HCT116 (cell line): ENCODE measurements around the gene PKNOX2. TPM values are rescaled to one million over a fixed set of nuclear protein-coding genes. Genes with fewer than 3 reads are reported as not detected.

Experiments
- ATAC-seq: fragments of 200-7000 bp; cut with Tn5 transposase; 2 replicates; pipeline ENCODE4 v1.9.1; 2020; ENCODE audit warnings: mild to moderate bottlenecking, moderate library complexity
- BruUV-seq: library from RNA; stranded (reverse); fragments of 400-500 nt; replicated peaks from 2 replicates; lab custom pipeline; 2021; lab: Mats Ljungman, UMichigan
- CTCF ChIA-PET: fragments of 300-600 bp; sonication (Branson Sonifier 250); formaldehyde crosslinking; loops from one replicate; lab custom pipeline; 2021; ENCODE audit warnings: antibody characterized with exemption; lab: Charles Lee
- POLR2A ChIA-PET: fragments of 300-600, 350-600 bp; sonication (Branson Sonifier 250); formaldehyde crosslinking; loops from one replicate; lab custom pipeline; 2021; ENCODE audit warnings: antibody characterized with exemption; lab: Charles Lee
- RAD21 ChIA-PET, 2 experiments: fragments of 300-600 bp; sonication (Branson Sonifier 250); formaldehyde crosslinking; loops; one replicate each; lab custom pipeline; 2023; ENCODE audit warnings: low total read pairs in 2 of 2; ENCODE audit not compliant: uncharacterized antibody in 2 of 2, unreplicated experiment in 2 of 2, low non-redundant PET in 1 of 2; lab: Charles Lee
- DNase-seq: peaks from one replicate; pipeline ENCODE4 v3.0.0-alpha.2; 2010; ENCODE audit warnings: low read depth, low spot score
- H2AFZ ChIP-seq: fragments of 200-600 bp; shearing (Covaris generic), sonication (generic); 2 replicates; pipeline ENCODE4 v1.6.1; 2017; ENCODE audit warnings: low read depth, mixed run types, mixed read lengths, antibody characterized with exemption, low read length; ENCODE audit not compliant: poor library complexity, severe bottlenecking
- H3K27ac ChIP-seq: 2 replicates; pipeline ENCODE4 v1.5.1; 2012; ENCODE audit warnings: low read depth, low read length
- H3K27me3 ChIP-seq: fragments of 200-600 bp; sonication (generic); 2 replicates; pipeline ENCODE4 v1.6.1; 2016; ENCODE audit warnings: mixed run types, low read length, mixed read lengths; ENCODE audit not compliant: insufficient read depth
- H3K36me3 ChIP-seq, 2 experiments: fragments of 200-500 bp in 1 of 2; fragments of 200-600 bp in 1 of 2; sonication (Bioruptor generic) in 1 of 2; sonication (generic) in 1 of 2; 2 replicates each; pipeline versions ENCODE4 v1.5.1 to v1.6.1; 2014 to 2016; ENCODE audit warnings: low read length in 2 of 2, inconsistent platforms in 1 of 2, mixed read lengths in 1 of 2, mixed run types in 1 of 2; ENCODE audit not compliant: insufficient read depth in 2 of 2, control insufficient read depth in 1 of 2
- H3K4me1 ChIP-seq, 2 experiments: fragments of 200-600 bp in 1 of 2; sonication (generic) in 1 of 2; 2 replicates each; pipeline versions ENCODE4 v1.5.1 to v1.6.1; 2012 to 2017; ENCODE audit warnings: low read length in 2 of 2, inconsistent platforms in 1 of 2, mild to moderate bottlenecking in 1 of 2, mixed read lengths in 1 of 2, mixed run types in 1 of 2, moderate library complexity in 1 of 2; ENCODE audit not compliant: insufficient read depth in 2 of 2, control insufficient read depth in 1 of 2
- H3K4me2 ChIP-seq: fragments of 200-600 bp; sonication (generic); 2 replicates; pipeline ENCODE4 v1.6.1; 2017; ENCODE audit warnings: mixed run types, low read length, mixed read lengths
- H3K4me3 ChIP-seq, 2 experiments: fragments of 200-600 bp in 1 of 2; sonication (generic) in 1 of 2; replicated peaks in 1 of 2; 2 replicates each; pipeline ENCODE4 v1.5.1; 2011 to 2016; ENCODE audit warnings: low read length in 2 of 2, control low read depth in 1 of 2, low read depth in 1 of 2, mild to moderate bottlenecking in 1 of 2, mixed read lengths in 1 of 2, mixed run types in 1 of 2
- H3K79me2 ChIP-seq: fragments of 200-600 bp; sonication (generic); 2 replicates; pipeline ENCODE4 v1.6.1; 2017; ENCODE audit warnings: mild to moderate bottlenecking, mixed run types, low read length, moderate library complexity, mixed read lengths; ENCODE audit not compliant: insufficient read depth
- H3K9ac ChIP-seq: fragments of 200-600 bp; sonication (generic); 2 replicates; pipeline ENCODE4 v1.6.1; 2016; ENCODE audit warnings: low read length, mixed read lengths
- H3K9me2 ChIP-seq: fragments of 200-600 bp; sonication (generic), shearing (Covaris generic); 2 replicates; pipeline ENCODE4 v1.6.1; 2017; ENCODE audit warnings: mixed run types, mild to moderate bottlenecking, moderate library complexity; ENCODE audit not compliant: insufficient read depth
- H3K9me3 ChIP-seq, 2 experiments: fragments of 200-500 bp in 1 of 2; fragments of 200-600 bp in 1 of 2; sonication (Bioruptor generic) in 1 of 2; sonication (generic) in 1 of 2; 2 replicates each; pipeline ENCODE4 v1.6.1; 2014 to 2017; ENCODE audit warnings: low read length in 2 of 2, mixed read lengths in 2 of 2, inconsistent platforms in 1 of 2, low read depth in 1 of 2, mild to moderate bottlenecking in 1 of 2, mixed run types in 1 of 2, moderate library complexity in 1 of 2; ENCODE audit not compliant: control insufficient read depth in 1 of 2, insufficient read depth in 1 of 2
- H4K20me1 ChIP-seq: fragments of 200-600 bp; sonication (generic), shearing (Covaris generic); 2 replicates; pipeline ENCODE4 v1.6.1; 2017; ENCODE audit warnings: mixed run types, mild to moderate bottlenecking, moderate library complexity; ENCODE audit not compliant: insufficient read depth
- ATF3 ChIP-seq: IDR thresholded peaks from 2 replicates; pipeline ENCODE4 v1.6.1; 2012
- CTCF ChIP-seq, 3 experiments: fragments of 200-600 bp in 1 of 3; sonication (generic) in 1 of 3; IDR thresholded peaks in 2 of 3; conservative IDR thresholded peaks in 1 of 3; 2 replicates each; pipeline ENCODE4 v1.5.1; 2012 to 2017; ENCODE audit warnings: low read depth in 2 of 3, low read length in 2 of 3, antibody characterized with exemption in 1 of 3, borderline replicate concordance in 1 of 3, control low read depth in 1 of 3, mild to moderate bottlenecking in 1 of 3, mixed read lengths in 1 of 3, mixed run types in 1 of 3, moderate library complexity in 1 of 3; ENCODE audit not compliant: insufficient read depth in 1 of 3
- EGR1 ChIP-seq: IDR thresholded peaks from 2 replicates; pipeline ENCODE4 v1.6.1; 2012; ENCODE audit warnings: low read depth
- ELF1 ChIP-seq: IDR thresholded peaks from 2 replicates; pipeline ENCODE4 v1.6.1; 2012; ENCODE audit warnings: low read depth, borderline replicate concordance
- EZH2 ChIP-seq: fragments of 200-600 bp; sonication (generic); IDR thresholded peaks from 2 replicates; pipeline ENCODE4 v1.6.1; 2017; ENCODE audit warnings: antibody characterized with exemption, mixed run types
- MAX ChIP-seq: IDR thresholded peaks from 2 replicates; pipeline ENCODE4 v1.6.1; 2012
- RAD21 ChIP-seq: IDR thresholded peaks from 2 replicates; pipeline ENCODE4 v1.6.1; 2012; ENCODE audit warnings: low read depth, mild to moderate bottlenecking
- SIN3A ChIP-seq: IDR thresholded peaks from 2 replicates; pipeline ENCODE4 v1.6.1; 2012; ENCODE audit warnings: low read depth
- ZBTB33 ChIP-seq: IDR thresholded peaks from 2 replicates; pipeline ENCODE4 v1.6.1; 2011; ENCODE audit warnings: mild to moderate bottlenecking, low read length, moderate library complexity; ENCODE audit not compliant: insufficient replicate concordance; ENCODE audit errors: extremely low read depth
- ZFX ChIP-seq: fragments of 450-650 bp; IDR thresholded peaks from 2 replicates; pipeline ENCODE4 v1.6.1; 2017
- intact Hi-C: fragments of 100-400 bp; cut with micrococcal nuclease; formaldehyde crosslinking; loops from 2 replicates; pipeline ENCODE4 v1.10.0; 2022
- total RNA-seq: library from RNA; stranded (reverse); gene quantifications from one replicate; pipeline ENCODE4 v1.2.1, GENCODE V29; 2021; ENCODE audit not compliant: unreplicated experiment

The PKNOX2 gene
- total RNA-seq, 1 experiment from 2014 or later, result 0.20 TPM

GRCh38 chr11:125289419-125290098 lies 125.0 kb downstream of the PKNOX2 start:
- Histone ChIP-seq H3K9me2 (no peaks in the 10 kb centered on the region), H3K36me3 (no peaks in the 10 kb centered on the region), H3K27me3 (peaks cover 51% of the 10 kb centered on the region), H2AFZ (no peak overlapping the region), H3K4me1 (no peaks in the 10 kb centered on the region), H3K79me2 (no peaks in the 10 kb centered on the region), H3K27ac (no peak overlapping the region), H3K9me3 (no peaks in the 10 kb centered on the region)
- intact Hi-C loops, result no loop called here
- ATAC-seq, result no peak
- DNase-seq, result no peak
- POLR2A ChIA-PET, result no interaction called here
- RAD21 ChIA-PET, result no interaction called here
- TF ChIP-seq EZH2, result no peak
- TF ChIP-seq MAX, result no peak
- no peak for TF ChIP-seq SIN3A
- no peak for TF ChIP-seq ZFX
- no peak for TF ChIP-seq RAD21
- no peak for TF ChIP-seq EGR1
- TF ChIP-seq ELF1, result no peak
- TF ChIP-seq ZBTB33, result no peak
- no peak for TF ChIP-seq CTCF (IDR thresholded peaks at IDR 0.05 in 2 of 3, conservative IDR thresholded peaks at IDR 0.05 in 1 of 3; ENCODE audit: borderline replicate concordance in 1 of 3, insufficient read depth in 1 of 3, low read depth in 2 of 3, low read length in 2 of 3)
- TF ChIP-seq ATF3, result no peak
- TF ChIP-seq, all 23 proteins: peak for 0
- CTCF ChIA-PET, result no interaction called here
- H3K9ac ChIP-seq, result no peak overlapping the region
- H4K20me1 ChIP-seq, result no peaks in the 10 kb centered on the region
- BruUV-seq, result no TSS peak
- H3K4me2 ChIP-seq, result no peak overlapping the region
- no peak overlapping the region for H3K4me3 ChIP-seq
